IgD-negative memory B cell (primary cell): Measurements from ENCODE around the gene GAMT. TPM values are rescaled to one million over a fixed set of nuclear protein-coding genes. Genes with fewer than 3 reads are reported as not detected.

Experiments
- H3K27ac Mint-ChIP-seq, 3 donors: one replicate each; pipeline ENCODE4 v1.8.0; 2020 to 2022; ENCODE audit warnings: mild to moderate bottlenecking in 3 of 3, mixed read lengths in 3 of 3, moderate library complexity in 1 of 3
- H3K27me3 Mint-ChIP-seq: one replicate; pipeline ENCODE4 v1.8.0; 2021; ENCODE audit warnings: mixed read lengths
- H3K36me3 Mint-ChIP-seq: one replicate; pipeline ENCODE4 v1.8.0; 2020; ENCODE audit warnings: mild to moderate bottlenecking, mixed read lengths
- H3K4me1 Mint-ChIP-seq, 3 donors: one replicate each; pipeline ENCODE4 v1.8.0; 2020 to 2022; ENCODE audit warnings: mixed read lengths in 3 of 3, mild to moderate bottlenecking in 1 of 3
- H3K4me3 Mint-ChIP-seq, 4 donors: one replicate each; pipeline ENCODE4 v1.8.0; 2020 to 2022; ENCODE audit warnings: mild to moderate bottlenecking in 4 of 4, mixed read lengths in 4 of 4, moderate library complexity in 3 of 4
- H3K9me3 Mint-ChIP-seq, 3 donors: one replicate each; pipeline ENCODE4 v1.8.0; 2020 to 2021; ENCODE audit warnings: mixed read lengths in 3 of 3, mild to moderate bottlenecking in 1 of 3
- polyA plus RNA-seq: library from polyadenylated mRNA; unstranded; fragments of 300-500 nt; fragmentation: Illumina TruSeq; gene quantifications from one replicate; pipeline ENCODE4 v1.2.3, GENCODE V29; 2021

GAMT gene
- polyA plus RNA-seq, 1 donor from 2014 or later = 14.3 TPM

DNA sequence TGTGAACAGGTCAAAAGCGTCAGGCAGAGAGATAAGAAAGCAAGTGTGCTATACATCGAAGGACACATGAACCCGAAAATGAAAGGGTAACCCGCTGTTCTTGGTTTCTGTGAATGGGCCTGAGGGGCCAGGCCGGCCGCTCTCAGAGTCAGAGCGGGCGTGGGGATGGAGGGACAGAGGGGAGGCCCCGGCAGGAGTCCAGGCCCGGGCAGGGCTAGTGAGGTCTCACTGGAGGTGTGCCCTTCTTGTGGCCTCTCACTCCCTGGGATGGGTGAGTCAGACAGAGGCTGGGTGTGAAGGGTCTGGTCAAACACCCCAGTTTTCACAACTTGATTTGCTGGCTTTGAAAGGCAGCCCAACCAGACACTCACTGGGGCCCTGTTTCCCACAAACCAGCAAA is 35.0 kb downstream of the GAMT start:
- Mint-ChIP-seq H3K36me3 (peaks cover 2% of the 10 kb centered on the region), H3K27me3 (no peaks in the 10 kb centered on the region), H3K9me3 (no peaks in the 10 kb centered on the region), H3K4me1 (peaks cover 3 to 14% (median 12%) of the 10 kb centered on the region in 3 donors), H3K4me3 (no peak overlapping the region), H3K27ac (no peak overlapping the region)

DNA sequence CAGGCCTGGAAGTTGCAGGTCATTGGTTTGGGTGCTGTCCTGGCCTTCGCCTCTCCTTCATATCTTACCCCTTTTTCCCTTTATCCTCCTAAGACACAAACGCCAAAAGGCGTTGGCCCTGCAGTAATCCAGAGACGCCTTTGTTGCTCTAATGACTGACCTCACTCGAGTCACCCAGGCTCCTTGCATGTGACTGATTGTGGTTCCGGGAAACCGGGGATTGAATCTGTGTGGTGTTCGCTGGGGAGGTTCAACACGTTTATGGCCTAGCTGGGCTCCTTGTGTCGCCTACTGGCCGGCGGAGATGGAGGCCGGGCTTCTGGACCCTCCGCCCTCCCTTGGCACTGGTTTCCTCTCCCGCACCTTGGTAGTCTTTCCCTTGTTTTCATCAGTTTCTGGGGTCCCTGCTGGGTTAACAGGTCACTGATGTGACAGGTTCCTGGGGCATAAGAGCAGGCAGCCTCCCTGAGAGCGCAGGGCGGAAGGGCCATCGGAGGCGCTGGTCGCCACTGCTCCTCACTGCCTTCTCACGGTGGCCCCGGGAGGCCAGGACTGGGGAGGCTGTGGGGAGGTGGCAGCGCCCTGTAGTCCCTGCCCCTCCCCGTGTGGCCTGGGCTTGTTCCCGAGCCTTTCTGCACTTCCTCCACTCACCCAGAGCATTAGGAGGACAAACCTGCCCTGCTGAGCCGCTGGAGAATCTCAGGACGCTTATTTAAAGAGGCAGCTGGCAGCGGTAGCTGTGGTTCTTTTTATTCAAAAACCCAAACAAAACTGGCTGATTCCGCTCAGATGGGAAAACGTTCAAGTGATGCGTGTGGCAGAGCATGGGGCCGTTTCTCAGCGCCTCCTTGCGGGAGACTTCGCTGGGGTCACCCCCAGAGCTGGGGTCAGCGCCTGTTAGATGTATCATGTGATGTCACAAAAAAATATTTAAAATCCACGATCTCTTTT is 35.7 kb downstream of the GAMT start:
- peaks cover 3 to 14% (median 12%) of the 10 kb centered on the region in 3 donors for H3K4me1 Mint-ChIP-seq
- H3K27me3 Mint-ChIP-seq = no peaks in the 10 kb centered on the region
- no peak overlapping the region for H3K27ac Mint-ChIP-seq
- H3K9me3 Mint-ChIP-seq = no peaks in the 10 kb centered on the region
- H3K36me3 Mint-ChIP-seq = peaks cover 2% of the 10 kb centered on the region
- H3K4me3 Mint-ChIP-seq = peak overlapping the region in 1 of 4 donors; percentile 22

DNA sequence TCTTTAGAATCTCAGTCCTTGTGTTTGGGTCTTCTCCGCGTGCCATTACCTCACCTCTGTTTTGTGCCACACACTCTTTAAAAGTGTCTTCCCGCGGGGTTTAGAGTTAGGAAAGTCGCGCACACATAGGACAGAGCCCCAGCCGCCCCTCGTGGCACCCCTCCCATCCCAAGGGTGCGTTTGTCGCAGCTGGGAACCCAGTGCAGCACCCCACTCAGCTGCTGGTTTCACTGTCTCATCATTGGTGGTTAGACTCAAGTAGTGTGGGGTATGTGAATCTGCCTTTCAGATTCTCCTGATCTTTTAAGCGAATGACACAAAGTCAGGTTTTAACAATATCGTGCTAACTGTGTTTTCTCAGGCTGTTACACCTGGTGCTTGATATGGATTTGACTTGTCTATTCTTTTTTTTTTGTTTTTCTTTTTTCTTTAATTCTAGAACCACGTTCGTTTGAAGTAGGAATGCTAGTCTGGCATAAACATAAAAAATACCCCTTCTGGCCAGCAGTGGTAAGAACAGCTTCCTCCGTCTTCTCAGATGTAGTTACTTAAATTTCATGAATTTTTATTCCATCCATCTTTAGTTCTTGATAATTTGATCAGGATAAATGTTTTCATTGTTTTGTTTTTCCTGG is 37.2 kb downstream of the GAMT start:
- H3K4me1 Mint-ChIP-seq = peaks cover 3 to 14% (median 12%) of the 10 kb centered on the region in 3 donors
- no peaks in the 10 kb centered on the region for H3K9me3 Mint-ChIP-seq
- H3K27ac Mint-ChIP-seq = peak overlapping the region in 1 of 3 donors; percentile 32
- peak overlapping the region; percentile 17 to 68 (median 42) for H3K4me3 Mint-ChIP-seq
- H3K27me3 Mint-ChIP-seq = no peaks in the 10 kb centered on the region
- H3K36me3 Mint-ChIP-seq = peaks cover 4% of the 10 kb centered on the region

DNA sequence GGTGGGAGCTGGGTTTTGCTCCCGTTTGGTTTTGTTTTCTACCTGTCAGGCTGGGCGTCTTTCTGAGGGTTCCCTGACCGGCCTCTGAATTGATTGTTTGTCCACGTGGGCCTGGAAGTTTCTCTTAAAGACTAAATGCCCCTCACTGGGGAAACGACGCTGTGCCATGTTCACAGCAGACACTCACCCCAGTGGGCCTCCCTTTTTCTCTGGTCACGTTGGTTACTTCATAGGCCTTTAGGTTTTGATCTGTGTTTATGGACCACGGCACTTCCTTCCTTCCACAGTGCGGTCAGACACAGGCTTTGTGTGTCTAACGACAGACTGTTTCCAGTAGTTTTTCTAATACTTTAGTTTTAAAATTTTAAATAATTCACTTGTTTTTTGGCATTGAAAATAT is 37.7 kb downstream of the GAMT start:
- no peaks in the 10 kb centered on the region for H3K9me3 Mint-ChIP-seq
- H3K27ac Mint-ChIP-seq = no peak overlapping the region
- no peaks in the 10 kb centered on the region for H3K27me3 Mint-ChIP-seq
- H3K36me3 Mint-ChIP-seq = peaks cover 4% of the 10 kb centered on the region
- peak overlapping the region in 3 of 4 donors; percentile 58 to 86 (median 64) for H3K4me3 Mint-ChIP-seq
- peaks cover 3 to 14% (median 12%) of the 10 kb centered on the region in 3 donors for H3K4me1 Mint-ChIP-seq

DNA sequence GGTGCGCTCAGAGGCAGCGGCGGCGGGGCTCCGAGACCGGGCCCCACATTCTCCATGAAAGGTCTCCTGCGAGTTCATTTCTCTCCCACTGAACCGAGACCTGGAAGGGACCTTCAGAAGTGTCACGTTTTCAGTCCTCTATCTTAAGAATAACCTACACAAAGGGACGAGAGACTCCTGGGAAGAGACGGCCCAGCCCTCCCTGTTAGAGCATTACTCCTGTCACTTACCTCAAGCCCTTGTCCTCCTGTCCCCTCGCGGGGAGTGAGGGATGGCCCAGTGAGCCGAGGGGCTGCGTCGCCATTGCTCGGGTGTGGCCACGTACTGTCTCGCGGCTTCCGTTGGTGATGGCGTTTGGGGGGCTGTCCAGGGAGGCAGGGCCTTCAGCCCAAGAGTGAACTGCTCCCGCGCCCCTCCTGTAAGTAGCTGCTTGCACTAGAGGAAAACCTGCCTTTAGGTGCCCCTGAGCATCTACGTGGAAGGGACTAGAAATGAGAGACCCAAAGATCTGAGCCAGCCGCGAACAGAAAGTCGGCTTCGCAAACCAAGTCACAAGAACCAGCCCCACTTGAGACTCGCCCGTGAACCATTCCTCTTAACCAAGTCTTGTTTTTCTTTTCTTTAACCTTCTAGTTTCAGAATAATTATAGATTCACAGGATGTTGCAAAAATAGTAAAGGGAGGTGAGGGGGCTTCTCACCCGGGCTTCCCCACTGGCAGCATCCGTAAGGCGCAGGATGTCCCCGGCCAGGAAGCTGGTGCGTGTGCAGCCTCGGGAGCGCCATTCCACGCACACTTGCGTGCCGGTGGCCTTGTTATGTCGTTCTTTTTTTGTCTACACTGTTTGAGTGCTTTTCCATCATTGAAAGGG is 38.7 kb downstream of the GAMT start:
- peaks cover 4% of the 10 kb centered on the region for H3K36me3 Mint-ChIP-seq
- H3K9me3 Mint-ChIP-seq = no peaks in the 10 kb centered on the region
- H3K4me3 Mint-ChIP-seq = peak overlapping the region in 2 of 4 donors; percentile 58 to 86
- peaks cover 3 to 14% (median 12%) of the 10 kb centered on the region in 3 donors for H3K4me1 Mint-ChIP-seq
- no peaks in the 10 kb centered on the region for H3K27me3 Mint-ChIP-seq
- no peak overlapping the region for H3K27ac Mint-ChIP-seq

DNA sequence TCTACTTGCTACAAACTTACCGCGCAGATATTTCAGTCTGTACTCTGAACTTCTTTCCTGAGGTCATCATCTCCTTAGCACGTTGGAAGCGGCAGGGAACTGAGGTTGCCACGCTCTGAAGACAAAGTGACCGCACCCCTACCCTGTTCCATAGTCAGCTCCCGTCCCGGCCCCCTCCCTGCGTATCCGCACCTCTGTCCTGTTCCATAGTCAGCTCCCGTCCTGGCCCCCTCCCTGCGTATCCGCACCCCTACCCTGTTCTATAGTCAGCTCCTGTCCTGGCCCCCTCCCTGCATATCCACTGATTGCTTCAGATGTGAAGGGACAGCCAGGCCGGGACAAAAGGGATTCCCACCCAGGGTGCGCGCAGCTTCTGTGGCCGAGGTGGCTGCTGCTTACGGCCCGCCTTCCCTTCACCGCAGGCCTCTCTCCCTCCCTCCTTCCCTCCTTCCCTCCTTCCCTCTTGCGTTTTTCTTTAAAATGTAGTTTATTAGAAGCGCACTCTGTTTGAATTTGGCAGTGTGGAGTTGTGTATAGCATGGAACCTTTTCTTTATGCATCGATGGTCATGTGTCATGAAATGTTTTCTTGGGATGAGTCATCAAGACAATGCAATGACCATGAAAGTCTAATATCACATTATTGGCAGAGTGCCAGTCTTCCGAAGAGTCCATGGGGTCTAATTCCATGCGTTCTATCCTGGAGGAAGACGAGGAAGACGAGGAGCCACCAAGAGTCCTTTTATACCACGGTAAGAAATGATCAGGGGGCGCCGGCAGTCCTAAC is 39.5 kb downstream of the GAMT start:
- Mint-ChIP-seq H3K36me3 (peaks cover 2% of the 10 kb centered on the region), H3K4me1 (peaks cover 4 to 19% (median 12%) of the 10 kb centered on the region in 3 donors), H3K27me3 (no peaks in the 10 kb centered on the region), H3K9me3 (no peaks in the 10 kb centered on the region), H3K4me3 (peak overlapping the region in 1 of 4 donors; percentile 15), H3K27ac (no peak overlapping the region)

DNA sequence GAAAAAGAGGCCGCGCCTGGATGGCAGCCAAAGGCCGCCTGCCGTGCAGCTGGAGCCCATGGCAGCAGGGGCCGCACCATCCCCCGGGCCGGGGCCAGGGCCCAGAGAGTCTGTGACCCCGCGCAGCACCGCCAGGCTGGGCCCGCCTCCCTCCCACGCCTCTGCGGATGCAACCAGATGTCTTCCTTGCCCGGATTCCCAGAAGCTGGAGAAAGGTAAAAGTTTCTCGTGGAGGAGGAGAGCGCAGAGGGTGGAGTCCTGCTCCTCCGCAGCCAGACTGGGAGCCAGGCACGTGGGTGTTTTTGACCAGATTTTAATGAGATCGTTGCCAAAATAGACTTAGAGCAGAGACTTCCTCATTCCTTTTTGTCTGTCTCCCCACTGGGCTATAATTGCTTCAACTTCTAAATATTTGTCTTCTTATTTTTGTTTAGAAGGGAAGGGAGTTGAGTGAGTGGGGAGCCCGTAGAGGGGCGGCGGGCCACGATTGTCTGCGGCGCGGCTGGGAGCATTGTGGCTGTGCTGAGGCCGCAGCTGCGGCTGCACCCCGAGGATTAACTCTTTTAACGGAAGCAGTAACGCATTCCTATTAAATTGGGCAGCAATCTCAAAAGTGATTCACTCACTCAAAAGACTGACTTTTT is 40.4 kb downstream of the GAMT start:
- H3K36me3 Mint-ChIP-seq = peaks cover 2% of the 10 kb centered on the region
- no peaks in the 10 kb centered on the region for H3K27me3 Mint-ChIP-seq
- H3K9me3 Mint-ChIP-seq = no peaks in the 10 kb centered on the region
- no peak overlapping the region for H3K4me3 Mint-ChIP-seq
- no peak overlapping the region for H3K27ac Mint-ChIP-seq
- peaks cover 8 to 19% (median 16%) of the 10 kb centered on the region in 3 donors for H3K4me1 Mint-ChIP-seq

DNA sequence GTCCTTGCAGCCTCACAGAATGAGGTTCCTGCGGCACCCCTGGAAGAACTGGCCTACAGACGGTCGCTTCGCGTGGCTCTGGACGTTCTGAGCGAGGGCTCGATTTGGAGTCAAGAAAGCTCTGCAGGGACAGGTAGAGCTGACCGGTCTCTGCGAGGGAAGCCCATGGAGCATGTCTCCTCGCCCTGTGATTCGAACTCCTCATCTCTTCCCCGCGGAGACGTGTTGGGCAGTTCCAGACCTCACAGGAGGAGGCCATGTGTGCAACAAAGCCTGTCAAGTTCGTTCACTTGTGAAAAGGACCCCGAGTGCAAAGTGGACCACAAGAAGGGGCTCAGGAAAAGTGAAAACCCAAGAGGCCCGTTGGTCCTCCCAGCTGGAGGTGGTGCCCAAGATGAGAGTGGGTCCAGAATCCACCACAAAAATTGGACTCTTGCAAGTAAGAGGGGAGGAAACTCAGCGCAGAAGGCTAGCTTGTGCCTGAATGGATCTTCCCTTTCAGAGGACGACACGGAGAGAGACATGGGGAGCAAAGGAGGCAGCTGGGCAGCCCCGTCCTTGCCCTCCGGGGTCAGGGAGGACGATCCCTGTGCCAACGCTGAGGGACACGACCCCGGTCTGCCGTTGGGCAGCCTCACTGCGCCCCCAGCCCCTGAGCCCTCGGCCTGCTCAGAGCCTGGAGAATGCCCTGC is 41.1 kb downstream of the GAMT start:
- H3K27ac Mint-ChIP-seq = no peak overlapping the region
- no peak overlapping the region for H3K4me3 Mint-ChIP-seq
- peaks cover 2% of the 10 kb centered on the region for H3K36me3 Mint-ChIP-seq
- H3K27me3 Mint-ChIP-seq = no peaks in the 10 kb centered on the region
- H3K4me1 Mint-ChIP-seq = peaks cover 13 to 22% (median 19%) of the 10 kb centered on the region in 3 donors
- H3K9me3 Mint-ChIP-seq = no peaks in the 10 kb centered on the region

DNA sequence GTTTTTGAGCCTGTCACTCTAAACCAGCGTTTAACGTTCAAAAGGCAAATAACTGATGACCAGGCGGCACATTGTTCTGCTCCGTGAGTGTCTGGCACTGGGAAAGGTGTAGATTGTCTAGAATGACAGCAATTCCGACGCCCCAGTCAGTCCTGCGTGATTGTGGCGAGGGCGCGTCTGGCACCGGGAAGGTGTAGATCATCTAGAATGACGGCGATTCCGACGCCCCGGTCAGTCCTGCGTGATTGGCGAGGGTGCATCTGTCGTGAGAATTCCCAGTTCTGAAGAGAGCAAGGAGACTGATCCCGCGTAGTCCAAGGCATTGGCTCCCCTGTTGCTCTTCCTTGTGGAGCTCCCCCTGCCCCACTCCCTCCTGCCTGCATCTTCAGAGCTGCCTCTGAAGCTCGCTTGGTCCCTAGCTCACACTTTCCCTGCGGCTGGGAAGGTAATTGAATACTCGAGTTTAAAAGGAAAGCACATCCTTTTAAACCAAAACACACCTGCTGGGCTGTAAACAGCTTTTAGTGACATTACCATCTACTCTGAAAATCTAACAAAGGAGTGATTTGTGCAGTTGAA is 43.7 kb downstream of the GAMT start:
- H3K27ac Mint-ChIP-seq = no peak overlapping the region
- peaks cover 5 to 12% (median 12%) of the 10 kb centered on the region in 3 donors for H3K4me1 Mint-ChIP-seq
- peaks cover 2% of the 10 kb centered on the region for H3K36me3 Mint-ChIP-seq
- H3K9me3 Mint-ChIP-seq = no peaks in the 10 kb centered on the region
- no peaks in the 10 kb centered on the region for H3K27me3 Mint-ChIP-seq
- H3K4me3 Mint-ChIP-seq = peak overlapping the region in 2 of 4 donors; percentile 22 to 84

DNA sequence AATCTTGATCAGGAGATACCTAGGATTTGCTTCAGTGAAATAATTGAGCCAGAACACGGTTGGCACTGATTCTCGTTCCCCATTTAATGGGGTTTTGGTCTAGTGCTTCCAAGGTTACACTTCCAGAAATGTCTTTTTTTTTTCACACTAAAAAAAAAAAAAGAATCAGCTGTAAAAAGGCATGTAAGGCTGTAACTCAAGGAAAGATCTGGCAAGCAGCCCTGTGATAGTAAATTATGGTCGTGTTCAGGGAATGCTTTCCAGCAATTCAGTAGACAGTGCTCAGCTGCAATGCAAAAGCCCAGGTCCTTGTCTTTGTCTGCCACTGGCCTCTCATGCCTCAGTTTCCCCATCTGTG is 44.9 kb downstream of the GAMT start:
- H3K9me3 Mint-ChIP-seq = no peaks in the 10 kb centered on the region
- peak overlapping the region in 2 of 3 donors; percentile 70 to 95 for H3K27ac Mint-ChIP-seq
- H3K36me3 Mint-ChIP-seq = peaks cover 2% of the 10 kb centered on the region

DNA sequence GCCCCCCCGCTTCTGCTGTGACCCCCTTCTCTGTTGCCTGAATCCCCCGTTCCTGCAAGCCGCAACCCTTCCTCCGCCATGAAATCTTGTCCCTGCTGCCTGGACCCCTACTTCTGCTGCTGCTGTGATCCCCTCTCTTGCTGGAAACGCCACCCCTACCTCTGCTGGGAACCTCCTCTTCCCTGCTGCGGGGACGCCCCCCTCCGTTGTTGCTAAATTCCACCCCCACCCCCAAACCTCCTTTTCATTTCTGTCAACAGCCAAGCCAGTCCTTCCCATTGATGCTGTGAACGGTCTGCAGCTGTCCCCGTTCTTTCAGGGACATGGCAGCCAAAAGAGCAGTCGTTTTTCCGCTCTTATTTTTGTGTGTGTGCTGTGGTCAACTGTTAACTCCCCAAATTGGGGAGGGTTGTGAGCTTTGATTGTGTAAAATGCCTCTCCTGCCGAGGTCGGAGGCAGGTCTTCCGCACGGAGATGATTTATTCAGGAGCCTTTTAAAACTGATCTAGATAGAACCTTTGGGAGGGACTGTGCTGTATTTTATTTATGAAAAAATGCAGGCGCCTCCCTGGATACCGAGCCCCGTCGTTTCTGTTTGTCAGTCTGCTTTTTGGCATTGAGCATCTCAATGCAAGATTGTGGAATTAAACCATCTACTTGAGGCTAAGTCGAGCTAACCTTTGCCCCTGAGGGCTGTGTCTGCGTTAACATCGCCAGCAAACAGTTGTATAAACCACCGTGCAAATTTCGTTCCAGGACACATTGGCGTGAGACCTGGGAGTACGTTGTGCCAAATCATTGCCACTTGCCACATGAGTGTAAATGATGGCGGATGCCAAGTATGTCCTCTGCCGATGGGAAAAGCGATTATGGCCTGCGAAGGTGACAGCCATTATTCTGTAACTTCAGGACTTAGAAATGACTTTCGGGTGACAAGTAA is 45.5 kb downstream of the GAMT start:
- peaks cover 2% of the 10 kb centered on the region for H3K36me3 Mint-ChIP-seq
- no peaks in the 10 kb centered on the region for H3K9me3 Mint-ChIP-seq
- H3K27ac Mint-ChIP-seq = peak overlapping the region in 2 of 3 donors; percentile 70 to 95
- H3K27me3 Mint-ChIP-seq = no peaks in the 10 kb centered on the region
- H3K4me1 Mint-ChIP-seq = peaks cover 5 to 11% (median 10%) of the 10 kb centered on the region in 3 donors
- peak overlapping the region; percentile 74 to 93 (median 89) for H3K4me3 Mint-ChIP-seq

More for the DNA sequence above, 44.9 kb downstream of the GAMT start:
- H3K4me3 Mint-ChIP-seq = peak overlapping the region; percentile 74 to 93 (median 89)
- H3K4me1 Mint-ChIP-seq = peaks cover 5 to 11% (median 10%) of the 10 kb centered on the region in 3 donors
- no peaks in the 10 kb centered on the region for H3K27me3 Mint-ChIP-seq

DNA sequence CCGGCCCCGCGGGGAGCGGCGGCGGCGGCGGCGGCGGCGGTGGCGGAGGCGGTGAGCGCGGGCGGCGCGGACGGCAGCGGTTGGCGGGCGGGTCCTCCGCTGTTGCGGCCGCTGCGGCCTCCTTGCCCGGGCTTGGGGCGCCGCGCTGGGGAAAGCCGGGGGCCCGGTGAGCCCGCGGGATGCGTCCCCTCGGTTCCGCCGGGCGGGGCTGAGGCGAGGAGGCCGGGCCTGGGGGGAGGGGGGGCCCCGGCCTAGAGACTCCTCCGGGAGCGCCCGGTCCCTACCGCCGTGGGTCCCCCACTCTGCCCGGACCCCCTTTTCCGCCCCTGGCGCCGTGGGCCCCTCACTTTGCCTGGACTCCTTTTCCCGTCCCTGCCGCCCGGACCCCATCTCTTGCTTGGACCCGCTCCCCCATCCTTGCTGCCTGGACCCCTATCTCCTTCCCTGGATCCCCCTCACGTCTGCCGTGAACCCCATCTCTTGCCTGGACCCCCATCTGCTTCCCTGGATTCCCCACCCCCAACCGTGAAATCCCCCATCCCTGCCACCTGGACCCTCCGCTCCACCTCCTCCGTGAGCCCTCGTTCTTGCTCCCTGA is 46.3 kb downstream of the GAMT start:
- Mint-ChIP-seq H3K27ac (peak overlapping the region in 1 of 3 donors; percentile 95), H3K36me3 (peaks cover 2% of the 10 kb centered on the region), H3K4me3 (peak overlapping the region; percentile 90 to 97 (median 94)), H3K4me1 (peaks cover 5 to 11% (median 10%) of the 10 kb centered on the region in 3 donors), H3K27me3 (no peaks in the 10 kb centered on the region), H3K9me3 (no peaks in the 10 kb centered on the region)
